GM19351 (cell line): ENCODE data around the gene ATP2A3.

Experiments
- ATAC-seq: cut with Tn5 transposase; IDR thresholded peaks from one replicate; pipeline ENCODE4 v1.9.1; 2021; ENCODE audit warnings: mild to moderate bottlenecking, moderate library complexity; ENCODE audit not compliant: unreplicated experiment

Gene ATP2A3

GRCh38 chr17:3914312-3914670, 49.9 kb downstream of the ATP2A3 start:
- peak; percentile 52 for ATAC-seq

DNA sequence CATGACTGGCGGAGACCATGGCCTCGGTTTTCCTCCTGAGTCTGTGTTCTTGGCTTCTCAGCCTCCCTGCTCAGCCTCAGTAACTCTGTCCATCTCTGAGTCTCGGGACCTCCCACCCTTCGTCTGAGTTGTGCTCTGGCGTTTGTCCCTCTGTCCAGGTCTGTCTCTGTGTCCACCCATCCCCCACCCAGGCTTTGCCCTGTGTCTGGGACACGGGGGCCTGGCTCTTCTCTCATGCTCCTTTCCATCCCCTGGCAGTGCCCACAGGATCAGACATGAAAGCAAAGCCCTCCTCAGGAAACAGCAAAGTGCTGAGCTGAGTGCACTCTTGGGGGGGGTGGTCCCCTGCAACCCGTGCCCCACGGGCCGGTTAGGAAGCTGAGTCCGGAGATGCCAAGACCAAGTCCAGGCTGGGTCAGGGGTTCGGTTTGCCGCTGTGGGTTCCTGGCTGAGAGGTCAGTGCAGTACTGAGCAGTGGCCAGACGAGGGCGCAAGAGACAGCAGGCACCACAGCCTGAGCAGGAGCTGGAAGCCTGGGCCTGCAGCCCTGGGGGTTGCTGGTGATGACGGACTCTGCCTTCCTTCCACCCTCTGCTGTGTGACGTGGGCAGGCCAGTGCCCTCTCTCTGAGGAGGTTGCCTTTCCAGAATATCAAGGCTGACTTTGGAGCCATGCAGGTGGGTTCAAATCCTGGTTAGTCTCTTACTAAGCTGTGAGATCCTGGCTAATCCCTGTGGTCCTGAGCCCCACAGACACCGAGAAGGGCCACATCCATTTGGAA, 50.5 kb downstream of the ATP2A3 start:
- peak; percentile 49 for ATAC-seq

DNA sequence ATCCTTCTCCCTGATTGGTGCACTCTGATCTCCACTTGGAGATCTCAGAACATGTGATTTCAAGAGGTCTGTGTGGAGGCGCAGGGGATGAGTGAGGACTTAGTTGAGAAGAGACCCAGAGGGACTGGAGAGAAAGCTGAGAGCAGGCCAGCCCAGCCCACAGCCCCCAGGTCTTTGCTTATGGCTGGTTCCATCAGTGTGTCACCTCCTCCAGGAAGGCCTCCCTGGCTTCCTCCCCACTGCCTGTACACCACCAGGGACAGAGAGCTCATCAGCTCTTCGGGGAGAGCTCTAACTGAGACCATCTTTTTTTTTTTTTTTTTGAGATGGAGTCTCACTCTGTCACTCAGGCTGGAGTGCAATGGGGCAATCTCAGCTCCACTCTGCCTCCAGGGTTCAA, 51.4 kb downstream of the ATP2A3 start:
- ATAC-seq, result no peak

DNA sequence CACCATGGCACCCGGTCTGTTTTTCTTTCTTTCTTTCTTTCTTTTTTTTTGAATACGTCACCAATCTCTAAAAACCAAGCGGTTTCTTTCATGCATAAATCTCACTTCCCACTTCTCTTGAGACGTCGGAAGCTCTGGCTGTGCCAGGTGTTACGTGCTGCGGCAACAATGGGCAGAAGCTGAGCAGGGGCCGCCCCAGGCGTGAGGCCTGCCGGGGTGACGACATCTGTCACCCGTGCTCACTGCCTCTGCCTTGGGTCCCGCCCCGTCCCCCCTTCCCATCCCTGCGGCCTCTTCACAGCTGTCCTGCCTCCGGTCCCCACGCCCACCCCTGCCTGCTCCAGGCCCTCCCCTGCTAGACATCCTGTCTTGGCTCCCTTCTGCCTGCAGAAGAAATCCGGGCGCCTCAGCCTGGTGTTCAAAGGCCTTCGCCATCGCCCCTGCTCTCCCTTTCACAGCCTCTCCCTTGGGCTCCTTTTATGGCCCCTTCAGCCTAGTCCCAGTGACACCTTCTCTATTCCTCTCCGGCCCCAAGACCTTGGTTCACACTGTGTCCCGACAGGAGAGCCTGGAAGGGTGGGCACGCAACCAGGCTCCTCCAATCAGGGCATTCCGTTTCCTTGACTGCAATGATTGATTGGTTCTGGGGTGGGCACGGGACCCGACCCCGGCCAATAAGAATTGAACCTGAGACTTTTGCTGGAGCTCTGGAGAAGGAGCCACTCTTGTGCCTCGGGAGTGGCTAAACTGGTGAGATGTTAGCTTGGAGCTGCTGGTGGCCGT, 52.8 kb downstream of the ATP2A3 start:
- peak; percentile 76 for ATAC-seq

DNA sequence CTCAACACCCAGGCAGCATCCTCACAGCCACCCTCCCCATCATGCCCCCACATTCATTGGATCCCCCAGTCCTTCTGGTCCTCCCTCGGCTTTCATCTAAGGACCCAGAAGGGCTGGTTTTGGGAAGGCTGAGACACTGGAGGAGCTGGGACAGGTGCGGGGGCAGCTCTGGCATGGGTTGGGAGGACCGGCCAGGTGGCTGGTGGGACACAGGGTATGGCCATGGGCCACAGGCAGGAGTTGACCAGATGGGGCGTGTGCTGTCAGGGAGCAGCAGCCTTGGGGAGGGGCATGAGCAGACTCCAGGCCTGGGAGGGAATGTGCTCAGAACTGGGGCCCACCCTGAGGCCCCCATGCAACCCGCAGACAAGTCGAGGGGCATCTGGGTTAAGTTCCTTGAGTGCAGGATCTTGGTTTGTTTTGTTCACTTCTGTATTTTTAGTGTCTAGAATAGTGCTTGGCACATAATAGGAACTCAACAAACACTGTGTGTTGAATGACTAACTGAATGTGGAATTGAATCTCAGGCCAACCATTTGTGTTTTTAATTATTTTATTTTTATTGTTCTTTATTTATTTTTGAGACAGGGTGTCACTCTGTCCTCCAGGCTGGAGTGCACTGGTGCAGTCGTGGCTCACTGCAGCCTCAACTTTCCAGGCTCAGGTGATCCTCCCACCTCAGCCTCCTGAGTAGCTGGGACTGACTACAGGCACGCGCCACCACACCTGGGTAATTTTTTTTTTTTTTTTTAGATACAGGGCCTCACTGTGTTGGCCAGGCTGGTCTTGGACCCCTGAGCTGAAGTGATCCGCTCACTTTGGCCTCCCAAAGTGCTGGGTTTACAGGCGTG, 53.6 kb downstream of the ATP2A3 start:
- no peak for ATAC-seq

DNA sequence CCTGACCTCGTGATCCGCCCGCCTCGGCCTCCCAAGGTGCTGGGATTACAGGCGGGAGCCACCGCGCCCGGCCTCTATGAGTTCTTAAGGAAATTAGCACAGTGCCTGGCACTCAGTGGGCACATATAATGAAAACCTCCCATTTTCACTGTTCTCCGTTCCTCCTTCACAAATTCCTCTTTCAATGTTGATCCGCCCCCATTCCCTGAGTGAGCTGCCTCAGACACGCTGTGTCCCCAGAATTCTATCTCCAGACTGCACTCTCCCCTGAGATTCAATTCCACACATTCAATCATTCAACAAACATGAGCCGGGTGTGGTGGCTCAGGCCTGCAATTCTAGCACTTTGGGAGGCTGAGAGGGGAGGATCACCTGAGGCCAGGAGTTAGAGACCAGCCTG, 55.0 kb downstream of the ATP2A3 start:
- ATAC-seq, result no peak

DNA sequence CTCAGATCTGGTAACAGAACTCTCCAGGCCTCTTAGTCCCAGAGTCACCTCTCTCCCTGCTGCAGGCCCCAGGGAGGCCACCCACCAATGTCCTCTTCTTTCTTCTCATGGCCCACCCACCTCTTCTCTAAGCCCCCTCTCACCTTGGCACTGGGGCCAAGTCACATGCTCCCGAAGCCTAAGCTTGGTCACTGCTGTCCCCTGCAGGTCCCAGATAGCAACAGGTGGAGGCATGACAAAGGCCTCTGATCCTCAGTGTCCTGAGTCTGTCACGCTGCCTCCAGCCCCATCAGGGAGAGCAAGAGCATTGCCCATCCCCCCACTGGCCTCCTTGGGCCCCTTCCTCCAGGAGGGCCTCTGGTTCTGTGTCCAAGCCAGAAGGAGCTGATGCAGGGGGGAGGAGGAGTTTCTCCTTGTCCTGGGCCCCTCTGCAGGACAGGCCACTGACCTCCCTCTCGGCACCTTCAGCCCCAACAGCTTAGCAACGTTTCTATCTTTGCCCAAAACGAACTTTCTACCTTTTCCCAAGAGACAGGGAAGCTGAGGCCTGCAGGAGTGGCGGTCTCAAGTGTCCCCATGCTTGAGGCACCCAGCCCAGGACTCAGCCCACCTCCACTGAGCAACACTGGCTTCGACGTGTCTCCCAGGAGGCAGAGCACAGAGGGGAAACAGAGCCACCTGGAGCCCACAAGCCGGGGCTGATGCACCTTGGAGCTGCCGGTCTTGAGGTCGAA, 56.6 kb downstream of the ATP2A3 start:
- no peak for ATAC-seq

GRCh38 chr17:3906881-3907280, 57.4 kb downstream of the ATP2A3 start:
- ATAC-seq, result no peak

GRCh38 chr17:3905017-3905520, 59.2 kb downstream of the ATP2A3 start:
- no peak for ATAC-seq

- no peak for ATAC-seq
Observed at GRCh38 chr17:3904501-3904900, 59.7 kb downstream of the ATP2A3 start.

- no peak for ATAC-seq
Observed at GRCh38 chr17:3903881-3904290, 60.4 kb downstream of the ATP2A3 start.

GRCh38 chr17:3903051-3903825, 61.0 kb downstream of the ATP2A3 start:
- ATAC-seq, result no peak

GRCh38 chr17:3900646-3901045, 63.6 kb downstream of the ATP2A3 start:
- no peak for ATAC-seq

GRCh38 chr17:3897731-3898130, 66.5 kb downstream of the ATP2A3 start:
- no peak for ATAC-seq

DNA sequence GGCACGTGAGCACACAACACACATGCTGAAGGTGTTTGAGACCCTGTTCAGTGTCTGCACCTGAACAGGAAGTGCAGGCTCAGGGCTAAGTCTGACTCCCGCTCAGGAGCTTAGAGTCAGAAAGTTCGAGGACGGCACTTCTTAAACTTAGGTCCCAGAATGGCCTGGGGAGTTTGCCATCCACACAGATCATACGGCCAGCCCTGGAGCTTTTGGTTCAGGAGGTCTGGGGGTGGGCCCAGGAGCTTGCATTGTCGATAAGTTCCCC, 67.3 kb downstream of the ATP2A3 start:
- ATAC-seq, result no peak

- no peak for ATAC-seq
Observed at GRCh38 chr17:3896108-3896967, 67.9 kb downstream of the ATP2A3 start.

DNA sequence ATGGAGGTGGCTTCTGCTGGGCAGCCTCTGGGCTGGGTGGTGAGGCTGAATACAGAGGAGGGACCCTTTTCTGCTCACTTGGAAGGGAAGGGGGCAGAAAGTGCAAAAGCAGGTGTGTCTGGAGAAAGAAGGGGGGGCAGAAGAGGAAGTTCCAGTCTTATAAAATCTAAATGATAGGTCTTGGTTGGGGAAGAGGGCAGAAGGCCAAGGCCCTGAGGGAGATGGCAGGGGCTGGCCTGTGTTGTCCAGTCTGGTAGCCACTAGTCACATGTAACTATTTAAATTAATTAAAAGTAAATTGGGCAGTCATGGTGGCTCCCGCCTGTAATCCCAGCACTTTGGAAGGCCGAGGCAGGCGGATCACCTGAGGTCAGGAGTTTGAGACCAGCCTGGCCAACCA, 68.9 kb downstream of the ATP2A3 start:
- no peak for ATAC-seq

- ATAC-seq, result no peak
Observed at GRCh38 chr17:3894911-3895343, 69.3 kb downstream of the ATP2A3 start.

DNA sequence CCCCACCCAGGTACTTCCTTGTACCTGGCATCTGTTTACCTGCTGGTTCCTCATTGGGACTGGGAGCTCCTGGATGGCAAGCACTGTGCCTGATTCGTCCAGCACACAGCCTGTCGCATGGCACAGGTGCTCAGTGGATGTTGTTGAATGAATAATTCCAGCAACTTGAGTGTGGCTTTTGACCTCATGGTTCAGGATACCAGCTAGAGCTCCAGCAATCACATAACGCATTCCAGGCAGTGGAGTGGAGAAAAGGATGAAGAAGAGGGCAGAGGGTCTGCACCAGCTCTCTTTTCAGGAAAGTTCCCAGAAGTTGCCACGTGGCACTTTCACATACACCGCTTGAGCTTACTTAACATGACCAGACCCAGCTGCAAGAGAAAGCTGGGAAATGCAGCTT, 70.0 kb downstream of the ATP2A3 start:
- ATAC-seq, result no peak
